HUES6 (cell line): ENCODE measurements around the gene PCDHGA12.
"Not testable (repeated sequence)": the region's sequence is repeated elsewhere in the genome, so short reads cannot be mapped to it uniquely, and the experiment has no call there.

ENCODE experiments used
- H3K27ac ChIP-seq: 2 replicates; pipeline ENCODE4 v1.7.0; 2013; ENCODE audit warnings: low read depth, mild to moderate bottlenecking, low read length, inconsistent platforms
- H3K27me3 ChIP-seq: 2 replicates; pipeline ENCODE4 v1.6.1; 2013; ENCODE audit warnings: low read length; ENCODE audit not compliant: control insufficient read depth, insufficient read depth
- H3K36me3 ChIP-seq: 2 replicates; pipeline ENCODE4 v1.6.1; 2013; ENCODE audit warnings: low read length; ENCODE audit not compliant: control insufficient read depth, insufficient read depth
- H3K4me1 ChIP-seq: 2 replicates; pipeline ENCODE4 v1.6.1; 2013; ENCODE audit warnings: low read length; ENCODE audit not compliant: control insufficient read depth, insufficient read depth
- H3K4me3 ChIP-seq: 2 replicates; pipeline ENCODE4 v1.5.1; 2013; ENCODE audit warnings: low read depth, low read length
- H3K9ac ChIP-seq: one replicate; pipeline ENCODE4 v1.6.1; 2013; ENCODE audit warnings: mild to moderate bottlenecking, low read length
- H3K9me3 ChIP-seq: 2 replicates; pipeline ENCODE4 v1.6.1; 2013; ENCODE audit warnings: low read depth, low read length; ENCODE audit not compliant: control insufficient read depth, insufficient read depth

PCDHGA12 gene

GRCh38 chr5:141394401-141395187 lies 35.7 kb upstream of the PCDHGA12 start:
- Histone ChIP-seq H3K36me3 (peaks cover 33% of the 10 kb centered on the region), H3K9me3 (peaks cover 78% of the 10 kb centered on the region)
- H3K27me3 ChIP-seq, H3K27ac ChIP-seq, H3K9ac ChIP-seq, H3K4me3 ChIP-seq, H3K4me1 ChIP-seq: not testable (repeated sequence)

GRCh38 chr5:141397756-141398551 lies 32.4 kb upstream of the PCDHGA12 start, which contains the start of gene PCDHGB5:
Gene PCDHGB5 (plus strand): TSS chr5:141397947. CDS start chr5:141398128, 181 bp downstream.
- peaks cover 68% of the 10 kb centered on the region for H3K9me3 ChIP-seq
- H3K4me3 ChIP-seq: peak within 1 kb of the TSS; percentile 40; the same call in 1 of the 2 replicates
- H3K9ac ChIP-seq, H3K27ac ChIP-seq, H3K4me1 ChIP-seq, H3K27me3 ChIP-seq: not testable (repeated sequence)
- H3K36me3 ChIP-seq: peaks cover 14% of the 10 kb centered on the region

- H3K4me3 ChIP-seq: no peak overlapping the region
- peaks cover 67% of the 10 kb centered on the region for H3K9me3 ChIP-seq
- H3K27me3 ChIP-seq: no peaks in the 10 kb centered on the region
- H3K9ac ChIP-seq: no peak overlapping the region
- no peak overlapping the region for H3K27ac ChIP-seq
- H3K4me1 ChIP-seq: no peaks in the 10 kb centered on the region
- peaks cover 8% of the 10 kb centered on the region for H3K36me3 ChIP-seq
These were observed 31.7 kb upstream of the PCDHGA12 start for GRCh38 chr5:141398608-141399007.

GRCh38 chr5:141399555-141400258 lies 30.6 kb upstream of the PCDHGA12 start:
- H3K9me3 ChIP-seq: peaks cover 65% of the 10 kb centered on the region
- H3K4me1 ChIP-seq: no peaks in the 10 kb centered on the region
- no peaks in the 10 kb centered on the region for H3K27me3 ChIP-seq
- H3K9ac ChIP-seq: no peak overlapping the region
- no peak overlapping the region for H3K27ac ChIP-seq
- H3K36me3 ChIP-seq: peaks cover 3% of the 10 kb centered on the region
- H3K4me3 ChIP-seq: no peak overlapping the region

- Histone ChIP-seq H3K4me3 (no peak within 1 kb of the TSS), H3K36me3 (peaks cover 3% of the 10 kb centered on the region), H3K4me1 (no peaks in the 10 kb centered on the region), H3K9ac (no peak within 1 kb of the TSS), H3K27ac (no peak within 1 kb of the TSS), H3K9me3 (peaks cover 51% of the 10 kb centered on the region), H3K27me3 (no peaks in the 10 kb centered on the region)
These were observed 27.6 kb upstream of the PCDHGA12 start, which contains the start of gene PCDHGA9 for GRCh38 chr5:141402553-141403243. Gene PCDHGA9 (plus strand): TSS chr5:141402778. CDS start chr5:141402953, 175 bp downstream.

- H3K27ac ChIP-seq: no peak overlapping the region
- H3K9me3 ChIP-seq: peaks cover 48% of the 10 kb centered on the region
- H3K9ac ChIP-seq: no peak overlapping the region
- peaks cover 3% of the 10 kb centered on the region for H3K27me3 ChIP-seq
- no peaks in the 10 kb centered on the region for H3K4me1 ChIP-seq
- no peak overlapping the region for H3K4me3 ChIP-seq
- H3K36me3 ChIP-seq: peaks cover 3% of the 10 kb centered on the region
These were observed 26.9 kb upstream of the PCDHGA12 start for GRCh38 chr5:141403387-141403786.

- not testable (repeated sequence) for H3K27ac ChIP-seq, H3K4me1 ChIP-seq, H3K36me3 ChIP-seq
- Histone ChIP-seq H3K9ac (peak within 1 kb of the TSS; percentile 10), H3K27me3 (peaks cover 17% of the 10 kb centered on the region), H3K4me3 (peak within 1 kb of the TSS; percentile 85), H3K9me3 (peaks cover 26% of the 10 kb centered on the region)
These were observed 22.4 kb upstream of the PCDHGA12 start, which contains the start of gene PCDHGB6 for GRCh38 chr5:141407790-141408505. Gene PCDHGB6 (plus strand): TSS chr5:141408021. CDS start chr5:141408203, 182 bp downstream.

GRCh38 chr5:141409598-141410306 lies 20.6 kb upstream of the PCDHGA12 start:
- Histone ChIP-seq H3K9ac (no peak overlapping the region), H3K4me1 (no peaks in the 10 kb centered on the region), H3K27me3 (peaks cover 17% of the 10 kb centered on the region), H3K9me3 (peaks cover 24% of the 10 kb centered on the region), H3K4me3 (no peak overlapping the region), H3K36me3 (no peaks in the 10 kb centered on the region), H3K27ac (no peak overlapping the region)

GRCh38 chr5:141411575-141411974 lies 18.7 kb upstream of the PCDHGA12 start:
- H3K4me1 ChIP-seq: no peaks in the 10 kb centered on the region
- peaks cover 17% of the 10 kb centered on the region for H3K27me3 ChIP-seq
- no peaks in the 10 kb centered on the region for H3K36me3 ChIP-seq
- H3K27ac ChIP-seq: no peak overlapping the region
- H3K9me3 ChIP-seq: peaks cover 25% of the 10 kb centered on the region
- no peak overlapping the region for H3K9ac ChIP-seq
- no peak overlapping the region for H3K4me3 ChIP-seq
